Naive thymus-derived CD4-positive, alpha-beta T cell (primary cell): ENCODE data around the gene ZDHHC14. TPM values are rescaled to one million over a fixed set of nuclear protein-coding genes. Genes with fewer than 3 reads are reported as not detected.
A peak's percentile ranks its signal among the peaks of the same experiment; 100 is the strongest.

Source experiments
- ATAC-seq: fragments of 150-1000 bp; cut with Tn5 transposase; 2 replicates; pipeline ENCODE4 v1.10.0; 2021; ENCODE audit warnings: mild to moderate bottlenecking, moderate library complexity
- CTCF ChIA-PET: fragments of 350-600 bp; sonication (Branson Sonifier 250); formaldehyde crosslinking; loops from one replicate; lab custom pipeline; 2021; ENCODE audit warnings: antibody characterized with exemption; lab: Charles Lee
- POLR2A ChIA-PET: fragments of 350-600 bp; sonication (Branson Sonifier 250); formaldehyde crosslinking; loops from one replicate; lab custom pipeline; 2021; ENCODE audit warnings: antibody characterized with exemption, inconsistent platforms; lab: Charles Lee
- DNase-seq, 9 donors: peaks; one replicate each; pipeline versions ENCODE4 v3.0.0 to v3.0.0-alpha.2; 2020 to 2022; ENCODE audit warnings: mixed read lengths in 1 of 9
- H3K27ac ChIP-seq: one replicate; pipeline ENCODE4 v1.7.0; 2013; ENCODE audit warnings: mild to moderate bottlenecking, low read depth, low read length, moderate library complexity
- H3K27me3 ChIP-seq, 2 donors: one replicate each; pipeline ENCODE4 v1.7.0; 2013; ENCODE audit warnings: low read length in 2 of 2, mild to moderate bottlenecking in 2 of 2, moderate library complexity in 2 of 2; ENCODE audit not compliant: control insufficient read depth in 2 of 2, insufficient read depth in 2 of 2
- H3K36me3 ChIP-seq, 3 experiments: 1 replicate in 2 of 3; 2 replicates in 1 of 3; pipeline ENCODE4 v1.7.0; 2013; ENCODE audit warnings: low read length in 3 of 3, mild to moderate bottlenecking in 3 of 3, moderate library complexity in 1 of 3; ENCODE audit not compliant: insufficient read depth in 3 of 3, control insufficient read depth in 2 of 3
- H3K4me1 ChIP-seq, 2 donors: one replicate each; pipeline ENCODE4 v1.7.0; 2013; ENCODE audit warnings: low read length in 2 of 2, mild to moderate bottlenecking in 2 of 2, moderate library complexity in 1 of 2; ENCODE audit not compliant: control insufficient read depth in 2 of 2, insufficient read depth in 2 of 2
- H3K4me3 ChIP-seq: 2 replicates; pipeline ENCODE4 v1.7.0; 2013; ENCODE audit warnings: mild to moderate bottlenecking, low read length
- H3K9me3 ChIP-seq, 3 experiments: 1 replicate in 2 of 3; 2 replicates in 1 of 3; pipeline ENCODE4 v1.7.0; 2013; ENCODE audit warnings: low read length in 3 of 3; ENCODE audit not compliant: control insufficient read depth in 2 of 3
- H3K27ac Mint-ChIP-seq, 9 donors: one replicate each; pipeline ENCODE4 v1.8.0; 2020 to 2022; ENCODE audit warnings: mixed read lengths in 9 of 9, mild to moderate bottlenecking in 8 of 9, moderate library complexity in 5 of 9, inconsistent platforms in 2 of 9
- H3K27me3 Mint-ChIP-seq, 5 donors: one replicate each; pipeline ENCODE4 v1.8.0; 2021 to 2022; ENCODE audit warnings: mixed read lengths in 5 of 5, mild to moderate bottlenecking in 1 of 5
- H3K36me3 Mint-ChIP-seq, 5 donors: one replicate each; pipeline ENCODE4 v1.8.0; 2020 to 2022; ENCODE audit warnings: mixed read lengths in 5 of 5, mild to moderate bottlenecking in 3 of 5, inconsistent platforms in 1 of 5
- H3K4me1 Mint-ChIP-seq, 7 donors: one replicate each; pipeline ENCODE4 v1.8.0; 2020 to 2022; ENCODE audit warnings: mixed read lengths in 7 of 7, mild to moderate bottlenecking in 3 of 7, inconsistent platforms in 1 of 7
- H3K4me3 Mint-ChIP-seq, 10 donors: one replicate each; pipeline ENCODE4 v1.8.0; 2020 to 2022; ENCODE audit warnings: mild to moderate bottlenecking in 10 of 10, mixed read lengths in 10 of 10, moderate library complexity in 6 of 10, inconsistent platforms in 2 of 10
- H3K9me3 Mint-ChIP-seq, 11 donors: one replicate each; pipeline ENCODE4 v1.8.0; 2020 to 2022; ENCODE audit warnings: mixed read lengths in 11 of 11, mild to moderate bottlenecking in 4 of 11, inconsistent platforms in 1 of 11, moderate library complexity in 1 of 11
- intact Hi-C, 2 donors: fragments of 100-400 bp; cut with micrococcal nuclease; formaldehyde crosslinking; loops; one replicate each; pipeline ENCODE4 v1.15.1; 2023
- polyA plus RNA-seq, 2 donors: library from polyadenylated mRNA; unstranded; fragments of 300-500 nt; fragmentation: Illumina TruSeq; gene quantifications; one replicate each; pipeline ENCODE4 v1.2.3, GENCODE V29; 2021
- total RNA-seq, 6 experiments: library from RNA in 5 of 6; stranded (reverse) in 5 of 6; gene quantifications; 1 replicate in 5 of 6; 2 replicates in 1 of 6; pipeline ENCODE4 v1.2.3 and lab custom pipeline; 2021 to 2026

ZDHHC14 gene
- total and polyA plus RNA-seq, 7 experiments from 2014 or later = 0.13 to 18.2 (median 0.95) TPM

DNA sequence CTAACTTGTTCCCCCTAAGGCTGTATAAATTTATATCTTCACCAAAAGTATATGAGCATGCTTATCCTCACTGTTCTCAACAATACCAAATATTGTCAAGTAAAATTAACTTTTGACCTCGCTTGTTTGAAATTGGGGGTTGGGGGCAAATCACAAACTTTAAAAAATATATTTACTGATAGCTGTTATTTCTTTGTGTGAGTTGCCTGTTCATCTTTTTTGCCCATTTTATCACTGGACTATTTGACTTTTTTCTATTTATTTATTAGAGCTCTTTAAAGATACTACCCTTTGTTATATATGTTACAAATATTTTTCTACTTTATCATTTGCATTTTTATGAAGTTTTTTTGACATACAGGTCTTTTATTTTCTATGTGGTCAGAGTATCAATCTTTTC lies 187.7 kb downstream of the ZDHHC14 start:
- H3K36me3 ChIP-seq = no peaks in the 10 kb centered on the region
- no peak overlapping the region for H3K27ac ChIP-seq
- no peak for ATAC-seq
- ChIA-PET POLR2A (interaction anchor here (0.8 kb wide), 1 partner anchor 1477 kb away, joined by 3 read pairs; no protein-coding TSS in a partner anchor), CTCF (interaction anchor here (0.9 kb wide), 1 partner anchor 43 kb away, joined by 3 read pairs; no protein-coding TSS in a partner anchor)
- no peaks in the 10 kb centered on the region for H3K9me3 ChIP-seq
- Mint-ChIP-seq H3K4me3 (no peak overlapping the region), H3K9me3 (no peaks in the 10 kb centered on the region), H3K27me3 (peaks cover 0 to 7% (median 0%) of the 10 kb centered on the region in 5 donors), H3K27ac (no peak overlapping the region), H3K4me1 (peaks cover 5 to 42% (median 27%) of the 10 kb centered on the region in 7 donors), H3K36me3 (peaks cover 0 to 7% (median 0%) of the 10 kb centered on the region in 5 donors)
- intact Hi-C loops = loop anchor here (2.0 to 5.0 kb wide), 3 partner anchors 32 to 186 kb away; partner anchors contain the start of gene ZDHHC14 (in 1 of the 2)
- H3K27me3 ChIP-seq = no peaks in the 10 kb centered on the region
- peaks cover 11 to 13% of the 10 kb centered on the region in 2 donors for H3K4me1 ChIP-seq
- DNase-seq = no peak
- no peak overlapping the region for H3K4me3 ChIP-seq

DNA sequence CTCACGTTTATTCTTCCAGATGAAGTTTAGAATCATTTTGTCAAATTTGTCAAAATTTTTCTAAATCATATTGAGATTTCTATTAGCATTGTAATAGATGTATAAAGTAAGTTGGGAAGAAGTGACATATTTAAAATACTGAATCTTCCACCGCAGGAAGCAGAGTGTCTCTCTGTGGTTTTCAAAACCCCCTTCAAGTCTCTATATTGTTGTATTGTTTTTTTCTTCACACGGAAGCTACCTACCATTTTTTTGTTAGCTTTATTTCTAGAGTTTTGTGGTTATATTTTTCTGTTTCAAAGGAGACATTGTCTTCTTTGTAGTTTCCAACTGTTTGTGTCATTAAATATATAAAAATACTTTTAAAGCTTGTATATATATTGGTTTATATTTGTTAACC lies 188.6 kb downstream of the ZDHHC14 start:
- H3K9me3 ChIP-seq = no peaks in the 10 kb centered on the region
- Mint-ChIP-seq H3K36me3 (peaks cover 0 to 8% (median 0%) of the 10 kb centered on the region in 5 donors), H3K4me3 (peak overlapping the region in 8 of 10 donors; percentile 37 to 83 (median 67)), H3K27ac (peak overlapping the region in 4 of 9 donors; percentile 21 to 76 (median 40)), H3K9me3 (no peaks in the 10 kb centered on the region), H3K4me1 (peaks cover 5 to 42% (median 27%) of the 10 kb centered on the region in 7 donors), H3K27me3 (peaks cover 0 to 7% (median 0%) of the 10 kb centered on the region in 5 donors)
- intact Hi-C loops = loop anchor here (2.0 to 5.0 kb wide), 3 partner anchors 33 to 187 kb away; partner anchors contain the start of gene ZDHHC14 (in 1 of the 2)
- H3K27ac ChIP-seq = no peak overlapping the region
- CTCF ChIA-PET = interaction anchor here (1.2 kb wide), 1 partner anchor 7 kb away, joined by 3 read pairs; no protein-coding TSS in a partner anchor
- H3K36me3 ChIP-seq = no peaks in the 10 kb centered on the region
- peak in 7 of 9 donors; percentile 30 to 78 (median 68) for DNase-seq
- ATAC-seq = peak; percentile 90
- no peak overlapping the region for H3K4me3 ChIP-seq
- POLR2A ChIA-PET = no interaction called here
- H3K27me3 ChIP-seq = no peaks in the 10 kb centered on the region
- H3K4me1 ChIP-seq = peaks cover 11 to 13% of the 10 kb centered on the region in 2 donors

DNA sequence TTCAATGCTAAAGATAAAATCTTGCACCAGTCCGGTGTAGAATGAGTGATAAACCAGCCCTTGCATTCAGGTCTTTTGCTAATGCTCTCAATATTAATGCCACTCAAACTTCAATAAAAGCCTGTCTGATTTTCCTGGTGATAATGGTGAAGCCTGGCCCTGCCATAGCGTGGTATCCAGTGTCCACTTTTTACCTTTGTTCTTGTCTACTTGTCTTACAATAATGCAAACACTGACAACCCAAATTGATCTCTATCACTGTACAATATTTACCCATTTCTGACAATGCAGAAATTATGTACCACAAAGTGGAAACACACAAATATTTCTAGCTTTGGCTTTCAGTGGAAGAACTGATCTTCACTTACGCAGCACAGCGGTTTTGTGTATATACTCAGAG lies 189.1 kb downstream of the ZDHHC14 start:
- peaks cover 0 to 7% (median 0%) of the 10 kb centered on the region in 5 donors for H3K27me3 Mint-ChIP-seq
- Histone ChIP-seq H3K4me1 (peaks cover 11 to 13% of the 10 kb centered on the region in 2 donors), H3K9me3 (no peaks in the 10 kb centered on the region), H3K36me3 (no peaks in the 10 kb centered on the region), H3K27me3 (no peaks in the 10 kb centered on the region), H3K4me3 (no peak overlapping the region), H3K27ac (no peak overlapping the region)
- peak overlapping the region in 4 of 9 donors; percentile 76 to 85 (median 77) for H3K27ac Mint-ChIP-seq
- ChIA-PET CTCF (interaction anchor here (1.2 kb wide), 1 partner anchor 8 kb away, joined by 3 read pairs; no protein-coding TSS in a partner anchor), POLR2A (interaction anchor here (0.5 kb wide), 1 partner anchor 90 kb away, joined by 3 read pairs; no protein-coding TSS in a partner anchor)
- DNase-seq (no peak), ATAC-seq (no peak)
- H3K36me3 Mint-ChIP-seq = peaks cover 0 to 12% (median 0%) of the 10 kb centered on the region in 5 donors
- peaks cover 0 to 3% (median 0%) of the 10 kb centered on the region in 11 donors for H3K9me3 Mint-ChIP-seq
- intact Hi-C loops = loop anchor here in 1 of 2 donors (1.0 kb wide), 1 partner anchor 15 kb away; no protein-coding TSS in a partner anchor
- H3K4me1 Mint-ChIP-seq = peaks cover 5 to 42% (median 24%) of the 10 kb centered on the region in 7 donors
- peak overlapping the region in 8 of 10 donors; percentile 10 to 83 (median 68) for H3K4me3 Mint-ChIP-seq

DNA sequence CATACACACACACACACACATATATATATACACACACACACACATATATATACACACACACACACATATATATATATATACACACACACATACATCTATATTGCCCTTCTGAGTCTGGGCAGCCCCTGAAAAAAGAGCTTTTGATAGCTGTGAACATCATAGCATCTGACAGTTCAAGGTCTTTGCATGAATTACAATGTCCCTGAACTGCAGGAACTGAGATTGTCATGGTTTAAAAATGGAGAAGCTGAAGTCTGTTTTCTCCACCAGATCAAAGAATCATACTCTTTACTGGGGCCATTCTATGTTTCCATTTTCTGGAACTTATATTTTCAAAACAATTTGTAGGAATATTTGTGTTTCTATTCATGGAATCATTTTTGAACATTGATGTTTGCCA lies 189.8 kb downstream of the ZDHHC14 start:
- H3K4me1 Mint-ChIP-seq = peaks cover 9 to 42% (median 27%) of the 10 kb centered on the region in 7 donors
- Histone ChIP-seq H3K4me1 (peaks cover 11 to 13% of the 10 kb centered on the region in 2 donors), H3K36me3 (no peaks in the 10 kb centered on the region), H3K4me3 (no peak overlapping the region), H3K9me3 (no peaks in the 10 kb centered on the region), H3K27me3 (no peaks in the 10 kb centered on the region), H3K27ac (no peak overlapping the region)
- ChIA-PET CTCF (no interaction called here), POLR2A (interaction anchor here (0.6 to 1.3 kb wide), 2 partner anchors 58 to 887 kb away, joined by 3 to 4 read pairs; no protein-coding TSS in a partner anchor)
- intact Hi-C loops = loop anchor here in 1 of 2 donors (1.0 kb wide), 1 partner anchor 15 kb away; no protein-coding TSS in a partner anchor
- peaks cover 0 to 3% (median 0%) of the 10 kb centered on the region in 11 donors for H3K9me3 Mint-ChIP-seq
- H3K27me3 Mint-ChIP-seq = peaks cover 0 to 10% (median 0%) of the 10 kb centered on the region in 5 donors
- no peak for DNase-seq
- no peak for ATAC-seq
- no peak overlapping the region for H3K4me3 Mint-ChIP-seq
- H3K27ac Mint-ChIP-seq = no peak overlapping the region
- H3K36me3 Mint-ChIP-seq = peaks cover 0 to 16% (median 0%) of the 10 kb centered on the region in 5 donors

DNA sequence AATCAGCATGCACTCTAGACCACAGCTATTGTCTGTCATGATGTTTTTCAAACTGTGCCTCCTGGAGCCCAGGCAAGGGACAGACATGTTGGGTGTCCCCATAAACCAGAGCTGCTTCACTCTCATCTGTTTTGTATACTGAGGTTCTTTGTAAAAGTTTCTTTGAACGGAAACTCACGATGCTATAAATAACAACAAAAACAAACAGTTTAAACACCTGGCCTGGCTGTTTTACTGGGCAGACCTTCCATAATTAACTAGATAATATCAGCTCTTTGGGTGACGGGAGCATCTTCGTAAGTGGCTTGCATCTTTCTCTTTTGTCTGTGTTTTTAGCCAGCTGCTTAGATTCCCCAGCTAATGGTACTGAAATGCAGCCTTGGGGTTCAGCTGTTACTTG lies 190.3 kb downstream of the ZDHHC14 start:
- intact Hi-C loops = no loop called here
- no peaks in the 10 kb centered on the region for H3K36me3 ChIP-seq
- no peak overlapping the region for H3K27ac ChIP-seq
- Mint-ChIP-seq H3K27ac (no peak overlapping the region), H3K27me3 (peaks cover 0 to 10% (median 0%) of the 10 kb centered on the region in 5 donors), H3K9me3 (peaks cover 0 to 3% (median 0%) of the 10 kb centered on the region in 11 donors), H3K36me3 (peaks cover 0 to 17% (median 0%) of the 10 kb centered on the region in 5 donors), H3K4me1 (peaks cover 9 to 42% (median 27%) of the 10 kb centered on the region in 7 donors), H3K4me3 (no peak overlapping the region)
- ATAC-seq (no peak), DNase-seq (no peak)
- H3K9me3 ChIP-seq = no peaks in the 10 kb centered on the region
- no peaks in the 10 kb centered on the region for H3K27me3 ChIP-seq
- no peak overlapping the region for H3K4me3 ChIP-seq
- peaks cover 11 to 13% of the 10 kb centered on the region in 2 donors for H3K4me1 ChIP-seq
- ChIA-PET POLR2A (interaction anchor here (0.6 to 1.3 kb wide), 3 partner anchors 58 to 888 kb away, joined by 3 to 4 read pairs (median 4); no protein-coding TSS in a partner anchor), CTCF (no interaction called here)

DNA sequence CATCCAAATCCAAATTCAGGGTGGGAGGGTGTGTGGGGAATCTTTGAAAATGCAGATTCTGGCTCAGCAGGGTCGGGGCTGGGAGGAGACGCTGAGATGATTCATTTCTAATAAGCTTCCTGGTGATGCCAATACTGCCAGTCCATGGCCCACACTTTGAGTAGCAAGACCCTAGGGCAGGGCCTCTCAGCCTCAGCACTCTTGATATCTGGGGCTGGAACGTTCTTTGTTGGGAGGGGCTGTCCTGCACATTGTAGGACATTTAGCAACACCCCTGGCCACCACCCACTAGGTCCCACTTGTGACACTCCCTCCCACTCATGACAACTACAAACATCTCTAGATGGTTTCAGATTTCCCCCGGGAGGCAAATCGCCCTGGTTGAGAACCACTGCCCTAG lies 191.0 kb downstream of the ZDHHC14 start:
- Mint-ChIP-seq H3K27ac (no peak overlapping the region), H3K36me3 (peaks cover 0 to 21% (median 0%) of the 10 kb centered on the region in 5 donors), H3K9me3 (peaks cover 0 to 3% (median 0%) of the 10 kb centered on the region in 11 donors), H3K4me3 (no peak overlapping the region), H3K4me1 (peaks cover 9 to 42% (median 27%) of the 10 kb centered on the region in 7 donors), H3K27me3 (peaks cover 0 to 7% (median 0%) of the 10 kb centered on the region in 5 donors)
- no peak for ATAC-seq
- H3K27me3 ChIP-seq = no peaks in the 10 kb centered on the region
- intact Hi-C loops = no loop called here
- no peak overlapping the region for H3K4me3 ChIP-seq
- POLR2A ChIA-PET = interaction anchor here (0.9 to 1.3 kb wide), 2 partner anchors 59 to 853 kb away, joined by 3 to 4 read pairs; no protein-coding TSS in a partner anchor
- no peak overlapping the region for H3K27ac ChIP-seq
- peak in 1 of 9 donors; percentile 10 for DNase-seq
- CTCF ChIA-PET = interaction anchor here (0.6 kb wide), 1 partner anchor 139 kb away, joined by 3 read pairs; no protein-coding TSS in a partner anchor
- H3K4me1 ChIP-seq = peaks cover 11 to 13% of the 10 kb centered on the region in 2 donors
- no peaks in the 10 kb centered on the region for H3K9me3 ChIP-seq
- H3K36me3 ChIP-seq = no peaks in the 10 kb centered on the region
